Hematopoietic multipotent progenitor cell (in vitro differentiated cells): ENCODE results near the gene PDZD2. TPM values are rescaled to one million over a fixed set of nuclear protein-coding genes. Genes with fewer than 3 reads are reported as not detected.
A peak's percentile ranks its signal among the peaks of the same experiment; 100 is the strongest.

Experiments used
- DNase-seq, 3 donors: peaks; one replicate each; pipeline ENCODE4 v3.0.0-alpha.2; 2011 to 2015; ENCODE audit warnings: low read depth in 2 of 3, low spot score in 2 of 3
- total RNA-seq: library from RNA; depleted of rRNA; stranded (reverse); fragments of >200 nt; gene quantifications from one replicate; pipeline ENCODE4 v1.2.3, GENCODE V29; 2012

PDZD2 gene
- total RNA-seq, 1 donor = 13.5 TPM

DNA sequence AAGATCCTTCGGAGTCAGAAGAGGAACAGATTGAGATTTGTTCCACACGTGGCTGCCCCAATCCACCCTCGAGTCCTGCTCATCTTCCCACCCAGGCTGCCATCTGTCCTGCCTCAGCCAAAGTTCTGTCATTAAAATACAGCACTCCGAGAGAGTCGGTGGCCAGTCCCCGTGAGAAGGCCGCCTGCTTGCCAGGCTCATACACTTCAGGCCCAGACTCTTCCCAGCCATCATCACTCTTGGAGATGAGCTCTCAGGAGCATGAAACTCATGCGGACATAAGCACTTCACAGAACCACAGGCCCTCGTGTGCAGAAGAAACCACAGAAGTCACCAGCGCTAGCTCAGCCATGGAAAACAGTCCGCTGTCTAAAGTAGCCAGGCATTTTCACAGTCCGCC, 449.3 kb downstream of the PDZD2 start:
- DNase-seq = no peak

DNA sequence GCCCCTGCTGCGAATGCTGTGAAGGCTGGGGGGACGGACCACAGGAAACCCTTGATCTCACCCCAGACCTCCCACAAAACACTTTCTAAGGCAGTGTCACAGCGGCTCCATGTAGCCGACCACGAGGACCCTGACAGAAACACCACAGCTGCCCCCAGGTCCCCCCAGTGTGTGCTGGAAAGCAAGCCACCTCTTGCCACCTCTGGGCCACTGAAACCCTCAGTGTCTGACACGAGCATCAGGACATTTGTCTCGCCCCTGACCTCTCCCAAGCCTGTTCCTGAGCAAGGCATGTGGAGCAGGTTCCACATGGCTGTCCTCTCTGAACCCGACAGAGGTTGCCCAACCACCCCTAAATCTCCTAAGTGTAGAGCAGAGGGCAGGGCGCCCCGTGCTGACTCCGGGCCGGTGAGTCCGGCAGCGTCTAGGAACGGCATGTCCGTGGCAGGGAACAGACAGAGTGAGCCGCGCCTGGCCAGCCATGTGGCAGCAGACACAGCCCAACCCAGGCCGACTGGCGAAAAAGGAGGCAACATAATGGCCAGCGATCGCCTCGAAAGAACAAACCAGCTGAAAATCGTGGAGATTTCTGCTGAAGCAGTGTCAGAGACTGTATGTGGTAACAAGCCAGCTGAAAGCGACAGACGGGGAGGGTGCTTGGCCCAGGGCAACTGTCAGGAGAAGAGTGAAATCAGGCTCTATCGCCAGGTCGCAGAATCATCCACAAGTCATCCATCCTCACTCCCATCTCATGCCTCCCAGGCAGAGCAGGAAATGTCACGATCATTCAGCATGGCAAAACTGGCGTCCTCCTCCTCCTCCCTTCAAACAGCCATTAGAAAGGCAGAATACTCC, 450.4 kb downstream of the PDZD2 start:
- no peak for DNase-seq

DNA sequence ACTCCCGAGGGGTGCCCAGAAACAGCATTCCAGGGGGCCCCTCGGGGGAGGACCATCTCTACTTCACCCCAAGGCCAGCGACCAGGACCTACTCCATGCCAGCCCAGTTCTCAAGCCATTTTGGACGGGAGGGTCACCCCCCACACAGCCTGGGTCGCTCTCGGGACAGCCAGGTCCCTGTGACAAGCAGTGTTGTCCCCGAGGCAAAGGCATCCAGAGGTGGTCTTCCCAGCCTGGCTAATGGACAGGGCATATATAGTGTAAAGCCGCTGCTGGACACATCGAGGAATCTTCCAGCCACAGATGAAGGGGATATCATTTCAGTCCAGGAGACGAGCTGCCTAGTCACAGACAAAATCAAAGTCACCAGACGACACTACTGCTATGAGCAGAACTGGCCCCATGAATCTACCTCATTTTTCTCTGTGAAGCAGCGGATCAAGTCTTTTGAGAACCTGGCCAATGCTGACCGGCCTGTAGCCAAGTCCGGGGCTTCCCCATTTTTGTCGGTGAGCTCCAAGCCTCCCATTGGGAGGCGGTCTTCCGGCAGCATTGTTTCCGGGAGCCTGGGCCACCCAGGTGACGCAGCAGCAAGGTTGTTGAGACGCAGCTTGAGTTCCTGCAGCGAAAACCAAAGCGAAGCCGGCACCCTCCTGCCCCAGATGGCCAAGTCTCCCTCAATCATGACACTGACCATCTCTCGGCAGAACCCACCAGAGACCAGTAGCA, 451.3 kb downstream of the PDZD2 start:
- DNase-seq = no peak

DNA sequence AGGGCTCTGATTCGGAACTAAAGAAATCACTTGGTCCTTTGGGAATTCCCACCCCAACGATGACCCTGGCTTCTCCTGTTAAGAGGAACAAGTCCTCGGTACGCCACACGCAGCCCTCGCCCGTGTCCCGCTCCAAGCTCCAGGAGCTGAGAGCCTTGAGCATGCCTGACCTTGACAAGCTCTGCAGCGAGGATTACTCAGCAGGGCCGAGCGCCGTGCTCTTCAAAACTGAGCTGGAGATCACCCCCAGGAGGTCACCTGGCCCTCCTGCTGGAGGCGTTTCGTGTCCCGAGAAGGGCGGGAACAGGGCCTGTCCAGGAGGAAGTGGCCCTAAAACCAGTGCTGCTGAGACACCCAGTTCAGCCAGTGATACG, 451.8 kb downstream of the PDZD2 start:
- DNase-seq = no peak

GRCh38 chr5:32092938-32093812, 454.2 kb downstream of the PDZD2 start:
- DNase-seq = peak; percentile 22 to 90 (median 68)

GRCh38 chr5:32094691-32095090, 455.8 kb downstream of the PDZD2 start:
- no peak for DNase-seq

GRCh38 chr5:32095261-32095671, 456.3 kb downstream of the PDZD2 start:
- DNase-seq = no peak

DNA sequence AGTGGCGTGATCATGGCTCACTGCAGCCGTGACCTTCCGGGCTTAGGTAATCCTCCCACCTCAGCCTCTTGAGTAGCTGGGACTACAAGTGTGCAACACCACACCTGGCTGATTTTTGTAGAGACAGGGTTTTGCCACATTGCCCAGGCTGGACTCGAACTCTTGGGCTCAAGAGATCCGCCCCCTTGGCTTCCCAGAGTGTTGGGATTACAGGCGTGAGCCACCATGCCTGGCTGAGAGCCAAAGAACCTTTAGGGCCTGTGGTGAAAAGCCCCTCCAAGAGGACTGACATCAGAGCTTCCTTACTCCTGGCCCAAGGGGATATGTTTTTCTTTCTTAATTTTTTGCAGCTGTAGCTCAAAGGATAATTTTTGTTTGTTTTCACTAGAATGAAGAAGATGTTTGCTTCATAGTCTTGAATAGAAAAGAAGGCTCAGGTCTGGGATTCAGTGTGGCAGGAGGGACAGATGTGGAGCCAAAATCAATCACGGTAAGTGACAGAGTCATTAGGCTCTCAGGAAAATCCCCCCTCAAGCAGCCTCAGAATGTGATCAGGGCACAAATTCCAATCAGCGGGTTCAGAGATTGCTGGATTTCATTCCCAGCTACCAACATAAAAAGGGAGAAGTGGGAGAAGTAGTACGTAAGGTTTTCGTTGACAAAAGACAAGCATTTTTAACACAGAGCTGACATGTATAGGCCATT, 458.1 kb downstream of the PDZD2 start:
- no peak for DNase-seq

DNA sequence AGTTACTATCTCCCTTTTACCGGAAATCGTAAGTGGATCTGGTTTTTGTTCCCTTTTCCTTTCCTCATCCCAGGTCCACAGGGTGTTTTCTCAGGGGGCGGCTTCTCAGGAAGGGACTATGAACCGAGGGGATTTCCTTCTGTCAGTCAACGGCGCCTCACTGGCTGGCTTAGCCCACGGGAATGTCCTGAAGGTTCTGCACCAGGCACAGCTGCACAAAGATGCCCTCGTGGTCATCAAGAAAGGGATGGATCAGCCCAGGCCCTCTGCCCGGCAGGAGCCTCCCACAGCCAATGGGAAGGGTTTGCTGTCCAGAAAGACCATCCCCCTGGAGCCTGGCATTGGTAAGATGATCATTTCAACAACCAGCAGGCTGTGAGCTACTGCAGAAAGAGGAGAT, 459.4 kb downstream of the PDZD2 start:
- DNase-seq = no peak

DNA sequence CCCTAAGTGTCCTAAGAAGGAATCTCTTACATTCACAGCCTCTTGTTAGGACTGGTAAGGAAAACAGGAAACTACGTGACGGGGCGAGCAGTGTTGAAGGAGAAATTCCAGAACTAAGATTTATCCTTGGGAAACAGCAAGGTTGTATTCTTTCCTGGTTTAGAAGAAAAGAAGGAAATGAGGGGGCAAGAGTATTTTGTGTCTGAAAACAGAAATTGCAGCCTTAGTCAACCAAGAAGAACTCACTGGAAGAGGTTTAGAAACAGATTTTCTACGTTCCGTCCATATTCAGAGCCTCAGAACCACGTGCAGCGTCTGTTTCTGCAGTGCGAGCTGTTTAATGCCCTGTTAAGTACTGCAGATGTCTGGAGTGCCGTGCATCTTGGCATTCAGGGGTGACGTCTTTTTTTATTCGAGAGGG, 460.0 kb downstream of the PDZD2 start:
- no peak for DNase-seq

- no peak for DNase-seq
These were observed 460.6 kb downstream of the PDZD2 start for GRCh38 chr5:32099486-32100035.

GRCh38 chr5:32100230-32100629, 461.3 kb downstream of the PDZD2 start:
- DNase-seq = no peak

DNA sequence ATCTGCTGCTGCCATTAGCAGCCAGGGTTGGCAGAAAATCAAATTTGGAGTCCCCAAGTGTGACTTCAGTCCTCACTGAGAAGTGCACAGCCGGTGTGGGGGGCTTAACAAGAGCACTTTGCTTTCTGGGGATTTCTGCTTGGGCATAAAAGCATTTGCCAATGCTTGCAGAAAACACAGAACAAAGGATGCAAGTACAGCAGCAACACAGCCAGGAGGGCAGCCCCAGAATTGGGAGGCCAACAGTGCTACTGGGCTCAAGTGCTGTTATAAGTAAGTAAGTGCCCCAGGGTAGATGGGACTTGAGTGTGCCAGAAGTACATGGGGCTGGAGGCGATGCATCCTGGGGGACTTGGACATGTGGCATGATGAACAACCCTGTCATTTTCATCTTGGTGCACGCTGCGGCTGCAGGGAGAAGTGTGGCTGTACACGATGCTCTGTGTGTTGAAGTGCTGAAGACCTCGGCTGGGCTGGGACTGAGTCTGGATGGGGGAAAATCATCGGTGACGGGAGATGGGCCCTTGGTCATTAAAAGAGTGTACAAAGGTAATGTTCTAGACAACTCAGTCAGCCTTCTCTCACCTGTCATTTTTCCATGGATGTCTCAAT, 461.9 kb downstream of the PDZD2 start:
- DNase-seq = no peak

DNA sequence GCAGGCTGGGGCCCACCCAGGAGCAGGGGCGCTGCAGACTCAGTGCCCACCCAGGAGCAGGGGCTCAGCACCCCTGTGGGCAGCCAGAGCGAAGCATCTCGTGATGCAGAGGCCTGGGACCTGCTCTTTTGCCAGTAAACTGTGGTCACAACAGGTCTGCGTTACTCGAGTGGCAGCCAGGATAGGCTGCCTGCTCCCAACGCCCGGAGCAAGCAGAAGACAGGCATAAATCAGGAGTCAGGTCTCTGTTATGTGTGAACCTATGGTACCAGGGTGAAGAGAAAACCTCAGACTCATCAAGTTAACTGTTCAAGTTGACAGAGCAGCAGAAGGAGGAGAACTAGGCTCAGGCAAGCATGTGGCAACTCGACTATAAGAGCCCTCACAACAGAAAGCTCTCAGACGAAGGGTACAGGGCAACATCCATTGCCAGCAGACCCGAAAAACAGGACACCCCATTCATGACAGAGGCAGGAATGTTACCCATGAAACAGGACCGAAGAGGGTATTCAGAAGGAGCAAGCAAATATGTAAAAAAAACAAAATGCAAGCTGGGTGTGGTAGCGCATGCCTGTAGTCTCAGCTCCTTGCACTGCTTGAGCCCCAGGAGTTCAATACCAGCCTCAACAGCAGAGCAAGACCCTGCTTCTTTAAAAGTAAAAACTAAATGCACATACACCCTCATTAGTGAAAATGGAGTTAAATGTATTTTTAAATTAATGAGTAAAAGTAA, 463.5 kb downstream of the PDZD2 start:
- DNase-seq = no peak

GRCh38 chr5:32103521-32103920, 464.6 kb downstream of the PDZD2 start:
- DNase-seq = no peak

DNA sequence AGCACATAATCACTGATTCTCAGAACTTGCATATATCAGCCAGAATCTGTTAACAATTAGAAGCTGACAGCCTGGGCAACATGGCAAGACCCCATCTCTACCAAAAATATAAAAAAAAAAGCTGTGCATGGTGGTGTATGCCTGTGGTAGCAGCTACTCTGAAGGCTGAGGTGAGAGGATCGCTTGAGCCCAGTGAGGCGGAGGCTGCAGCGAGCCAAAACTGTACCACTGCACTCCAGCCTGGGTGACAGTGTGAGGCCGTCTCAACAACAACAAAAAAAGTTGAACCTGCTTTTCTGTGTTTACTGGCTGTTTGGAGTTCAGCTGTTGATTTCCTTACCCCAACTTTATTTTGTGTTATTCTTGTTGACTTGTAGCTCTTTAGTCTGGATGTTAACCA, 468.4 kb downstream of the PDZD2 start:
- DNase-seq = no peak

- no peak for DNase-seq
These were observed 469.2 kb downstream of the PDZD2 start for GRCh38 chr5:32108167-32108566.

- DNase-seq = no peak
These were observed 470.3 kb downstream of the PDZD2 start for GRCh38 chr5:32109236-32109635.

DNA sequence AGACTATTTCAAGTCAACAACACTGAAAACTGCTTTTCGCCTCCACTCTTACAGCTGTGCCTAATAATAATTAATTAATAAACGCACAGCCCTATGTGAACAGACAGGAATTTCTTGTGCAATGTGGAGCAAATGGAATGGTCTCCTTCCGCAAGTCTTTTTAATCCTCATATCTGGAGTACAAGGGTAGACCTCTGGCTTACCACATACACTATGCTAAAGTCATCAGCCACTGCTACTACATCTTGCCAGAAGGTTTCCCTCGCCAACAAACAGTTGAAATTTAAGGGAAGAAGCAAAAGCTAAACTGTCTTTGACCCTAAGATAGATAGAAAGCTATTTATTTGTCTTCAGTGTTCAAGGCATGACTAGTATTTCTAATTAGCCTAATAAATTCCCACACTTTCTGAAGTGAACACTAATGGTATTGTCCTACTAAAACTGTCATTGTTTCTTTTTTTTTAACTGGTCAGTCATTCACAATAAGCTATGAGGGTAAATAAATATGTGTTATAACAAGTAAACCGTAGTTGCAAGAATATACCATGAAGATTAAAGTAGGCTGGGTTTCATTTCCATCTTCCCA, 471.3 kb downstream of the PDZD2 start:
- DNase-seq = no peak
